ENCODE measurements around the gene AMACR.
"Not testable (repeated sequence)": the region's sequence is repeated elsewhere in the genome, so short reads cannot be mapped to it uniquely, and the experiment has no call there.

Gene AMACR

GRCh38 chr5:34037726-34038125 is 29.9 kb upstream of the AMACR start:
- no peak for DNase-seq

DNA sequence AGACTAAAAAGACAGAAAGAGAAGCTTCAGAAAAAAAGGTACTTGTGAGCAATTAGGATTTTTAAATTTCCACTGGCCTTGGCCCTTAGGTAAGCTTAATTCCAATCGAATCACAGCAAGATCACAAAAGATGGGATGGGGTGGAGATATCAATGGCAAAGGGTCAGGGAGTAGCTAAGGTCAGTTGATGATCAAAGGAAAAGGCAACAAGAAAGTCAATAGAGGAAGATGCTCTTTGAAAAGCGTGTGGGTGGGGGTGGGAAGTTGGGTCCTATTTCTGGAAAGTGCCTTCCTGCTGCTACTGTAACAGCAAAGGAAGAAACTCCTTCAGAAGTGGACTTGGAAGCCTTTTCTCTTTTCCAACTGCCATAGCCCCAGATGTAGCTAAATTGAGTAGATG is 27.9 kb upstream of the AMACR start:
- DNase-seq = no peak

- DNase-seq = no peak
Observed at GRCh38 chr5:34034534-34035327, 26.9 kb upstream of the AMACR start.

DNA sequence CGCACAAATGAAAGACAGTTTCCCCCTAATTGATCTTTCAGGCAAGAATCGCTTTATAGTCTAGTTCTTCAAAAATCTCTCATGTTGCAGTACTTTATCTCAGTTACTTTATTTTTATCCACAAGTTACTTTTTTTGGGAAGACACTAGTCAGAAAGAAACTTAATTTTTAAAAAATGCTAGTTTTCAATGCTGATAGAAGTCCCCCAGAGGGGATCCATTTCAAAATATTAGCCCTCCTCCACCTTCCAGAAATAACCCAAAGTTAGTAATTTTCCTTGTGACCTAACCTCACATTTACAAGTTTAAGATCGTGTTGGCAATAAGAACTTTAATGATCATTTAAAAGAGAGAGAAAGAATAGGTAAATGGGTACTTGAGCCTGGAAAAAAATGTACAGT is 24.1 kb upstream of the AMACR start:
- DNase-seq = no peak

- no peak for DNase-seq
Observed at GRCh38 chr5:34031117-34031516, 23.3 kb upstream of the AMACR start.

- DNase-seq = not testable (repeated sequence)
Observed at GRCh38 chr5:34030585-34030984, 22.7 kb upstream of the AMACR start.

GRCh38 chr5:34030048-34030447 is 22.2 kb upstream of the AMACR start:
- DNase-seq = no peak

GRCh38 chr5:34028349-34028748 is 20.5 kb upstream of the AMACR start:
- DNase-seq = no peak

GRCh38 chr5:34026089-34026761 is 18.4 kb upstream of the AMACR start:
- no peak for DNase-seq

DNA sequence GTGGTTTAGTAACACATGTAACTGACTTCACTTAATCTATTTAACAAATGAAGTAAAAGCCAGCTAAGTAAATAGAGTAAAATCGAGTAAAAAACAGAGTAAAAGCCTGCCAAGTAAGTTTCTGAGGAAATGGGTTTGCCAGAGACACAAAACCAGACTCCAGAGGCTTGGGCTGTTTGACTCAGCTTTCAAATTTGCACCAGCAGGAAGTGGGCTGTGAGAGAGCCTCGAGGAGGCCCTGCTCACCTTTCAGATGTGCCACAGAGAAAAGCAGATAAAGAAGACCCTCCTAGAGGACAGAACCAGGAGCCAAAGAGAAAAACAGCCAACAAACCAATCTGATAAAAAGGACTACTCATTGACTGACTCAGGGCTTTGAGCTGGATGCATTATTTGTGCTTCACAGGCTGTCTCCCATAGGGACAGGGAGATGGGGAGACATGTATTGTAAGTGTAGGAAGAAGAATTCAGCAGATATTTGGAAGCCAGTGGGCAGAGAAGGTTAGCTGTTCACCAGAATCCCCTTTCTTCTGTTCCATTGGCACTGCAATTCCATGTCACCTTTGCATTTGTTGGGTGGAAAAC is 14.4 kb upstream of the AMACR start:
- no peak for DNase-seq

DNA sequence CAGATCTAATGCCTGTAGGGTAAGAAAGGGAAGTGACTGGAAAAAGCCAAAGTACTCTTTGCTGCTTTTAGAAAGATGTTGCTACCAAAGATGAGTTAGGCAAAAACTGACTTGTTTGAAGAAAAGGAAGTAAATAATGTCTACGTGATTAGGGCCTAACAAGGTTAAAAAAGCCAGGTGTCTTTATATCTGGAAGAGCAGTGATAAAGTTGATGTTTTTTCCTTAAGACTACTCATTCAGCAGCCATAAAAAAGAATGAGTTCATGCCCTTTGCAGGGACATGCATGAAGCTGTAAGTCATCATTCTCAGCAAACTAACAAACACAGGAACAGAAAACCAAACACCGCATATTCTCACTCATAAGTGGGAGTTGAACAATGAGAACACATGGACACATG is 13.5 kb upstream of the AMACR start:
- no peak for DNase-seq

GRCh38 chr5:34020726-34021125 is 12.9 kb upstream of the AMACR start:
- no peak for DNase-seq

DNA sequence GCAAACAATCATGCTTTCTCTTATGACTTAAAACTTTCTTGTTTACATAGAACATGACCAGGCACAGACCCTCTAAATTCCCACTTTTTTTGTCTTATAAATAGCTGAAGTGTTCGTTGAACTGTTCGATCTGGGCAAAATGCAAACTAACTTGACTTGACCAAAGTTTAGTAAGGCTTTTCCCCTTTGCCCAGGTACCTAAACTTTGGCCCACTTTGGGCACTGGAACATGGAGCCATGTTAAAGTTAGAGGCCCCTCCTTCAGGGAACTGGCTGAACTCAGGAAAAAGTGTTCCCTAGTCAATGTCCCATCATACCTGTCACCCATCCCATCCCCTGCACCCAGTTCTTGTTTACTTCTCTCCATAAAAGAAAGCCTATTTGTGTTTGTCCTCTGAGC is 9.4 kb upstream of the AMACR start:
- DNase-seq = no peak

GRCh38 chr5:34016750-34017149 is 8.9 kb upstream of the AMACR start:
- DNase-seq = no peak

DNA sequence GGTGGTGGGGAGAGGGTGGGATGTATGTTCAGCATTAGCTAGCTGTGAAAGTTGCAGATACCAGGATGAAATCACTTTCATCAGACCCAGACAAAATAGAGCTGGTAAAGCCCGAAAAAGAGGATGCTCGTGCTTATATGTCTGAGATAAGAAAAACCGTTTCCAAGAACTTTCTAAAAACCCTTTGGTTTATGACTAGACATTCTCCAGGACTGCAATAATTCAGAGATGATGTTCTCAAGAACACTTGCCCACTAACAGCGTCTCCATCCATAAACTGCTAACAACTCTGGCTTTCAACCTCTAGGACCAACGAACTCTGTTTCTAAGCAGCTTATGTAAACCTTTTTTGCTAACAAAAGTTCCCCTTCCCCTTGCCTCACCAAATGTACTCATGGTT is 8.4 kb upstream of the AMACR start:
- DNase-seq = no peak

- no peak for DNase-seq
Observed at GRCh38 chr5:34015120-34015822, 7.4 kb upstream of the AMACR start.

DNA sequence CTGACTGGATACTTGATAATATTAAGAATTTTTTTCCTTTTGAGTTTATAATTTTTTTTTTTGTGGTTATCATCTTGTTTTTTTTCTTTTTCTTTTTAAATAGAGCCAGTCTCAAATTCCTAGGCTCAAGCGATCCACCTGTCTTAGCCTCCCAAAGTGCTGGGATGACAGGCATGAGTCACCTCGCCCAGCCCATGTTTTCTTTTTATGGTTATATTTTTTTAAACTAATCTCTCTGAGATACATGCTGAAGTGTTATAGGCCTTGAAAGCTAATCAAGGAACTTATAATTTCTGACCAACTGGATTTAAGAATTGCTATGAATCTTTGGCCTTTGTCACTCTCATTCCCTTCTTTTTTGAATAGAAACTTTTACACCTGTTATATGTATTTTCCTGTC is 6.8 kb upstream of the AMACR start:
- DNase-seq = no peak

- DNase-seq = no peak
Observed at GRCh38 chr5:34013547-34013946, 5.7 kb upstream of the AMACR start.

GRCh38 chr5:34012791-34013190 is 4.9 kb upstream of the AMACR start:
- peak in 15 of 51 donors; percentile 4 to 40 (median 12) for DNase-seq

- no peak for DNase-seq
Observed at GRCh38 chr5:34011536-34011935, 3.7 kb upstream of the AMACR start.

- not testable (repeated sequence) for DNase-seq
Observed at GRCh38 chr5:34010146-34010545, 2.3 kb upstream of the AMACR start.

DNA sequence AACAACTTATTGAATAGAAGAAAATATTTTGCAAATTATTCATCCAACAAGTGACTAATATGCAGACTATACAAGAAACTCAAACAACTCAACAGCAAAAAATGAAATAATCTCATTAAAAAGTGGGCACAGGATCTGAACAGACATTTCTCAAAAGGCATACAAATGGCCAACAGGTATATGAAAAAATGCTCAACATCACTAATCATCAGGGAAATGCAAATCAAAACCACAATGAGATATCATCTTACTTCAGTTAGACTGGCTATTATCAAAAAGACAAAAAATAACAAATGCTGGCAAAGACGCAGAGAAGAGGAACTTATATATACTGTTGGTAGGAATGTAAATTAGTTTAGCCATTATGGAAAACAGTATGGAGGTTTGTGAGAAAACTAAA is 1.8 kb upstream of the AMACR start:
- DNase-seq = no peak
